Choroid plexus epithelial cell (primary cell): Measurements from ENCODE around the gene LINC01488.

ENCODE experiments used
- DNase-seq: peaks from one replicate; pipeline ENCODE4 v3.0.0-alpha.2; 2010; ENCODE audit warnings: low read depth
- H3K4me3 ChIP-seq: 2 replicates; pipeline ENCODE4 v1.5.1; 2011; ENCODE audit warnings: low read depth, mild to moderate bottlenecking, control low read depth, low read length, moderate library complexity
- CTCF ChIP-seq: conservative IDR thresholded peaks from 2 replicates; pipeline ENCODE4 v1.5.1; 2011; ENCODE audit warnings: low read depth, mild to moderate bottlenecking, control low read depth, inconsistent platforms, low read length, moderate library complexity

LINC01488 gene

GRCh38 chr11:69468911-69469885 is 12.3 kb upstream of the LINC01488 start:
- H3K4me3 ChIP-seq = no peak overlapping the region
- no peak for DNase-seq
- no peak for TF ChIP-seq CTCF

- no peak overlapping the region for H3K4me3 ChIP-seq
- no peak for DNase-seq
- TF ChIP-seq CTCF = no peak
These were observed 11.2 kb upstream of the LINC01488 start for GRCh38 chr11:69470301-69470700.

- TF ChIP-seq CTCF = no peak
- no peak for DNase-seq
These were observed 10.4 kb upstream of the LINC01488 start for GRCh38 chr11:69470793-69471728.

GRCh38 chr11:69471729-69472540 is 9.5 kb upstream of the LINC01488 start:
- DNase-seq = no peak
- TF ChIP-seq CTCF = no peak
- H3K4me3 ChIP-seq = no peak overlapping the region

More at GRCh38 chr11:69470793-69471728, 10.4 kb upstream of the LINC01488 start:
- no peak overlapping the region for H3K4me3 ChIP-seq

- H3K4me3 ChIP-seq = no peak overlapping the region
- no peak for TF ChIP-seq CTCF
- DNase-seq = no peak
These were observed 8.8 kb upstream of the LINC01488 start for GRCh38 chr11:69472541-69473275.

- TF ChIP-seq CTCF = no peak
- H3K4me3 ChIP-seq = no peak overlapping the region
- no peak for DNase-seq
These were observed 8.1 kb upstream of the LINC01488 start for GRCh38 chr11:69473276-69473845.
